GM21529 (cell line): Measurements from ENCODE around the gene DNAI2.
"Not testable (repeated sequence)": the region's sequence is repeated elsewhere in the genome, so short reads cannot be mapped to it uniquely, and the experiment has no call there.

Experiments
- ATAC-seq: cut with Tn5 transposase; IDR thresholded peaks from one replicate; pipeline ENCODE4 v1.9.1; 2021; ENCODE audit not compliant: unreplicated experiment

DNAI2 gene

DNA sequence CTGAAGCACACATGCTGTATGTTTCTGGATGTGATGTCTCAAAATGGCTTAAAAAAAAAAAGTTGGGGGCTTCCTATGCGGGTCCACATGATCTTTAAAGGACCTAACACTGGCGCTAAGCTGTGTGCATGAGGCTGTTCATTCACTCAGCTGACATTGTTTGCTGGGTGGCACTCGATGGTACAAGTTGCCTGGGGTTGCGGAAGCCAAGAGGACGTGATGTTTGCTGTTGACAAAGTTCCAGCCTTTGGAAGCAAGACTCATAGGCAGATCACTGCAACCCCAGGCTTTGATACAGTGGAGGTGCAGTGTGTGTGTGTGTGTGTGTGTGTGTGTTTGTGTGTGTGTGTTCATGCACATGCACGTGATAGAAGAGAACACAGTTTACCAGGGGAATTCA lies 29.5 kb upstream of the DNAI2 start:
- ATAC-seq = no peak

DNA sequence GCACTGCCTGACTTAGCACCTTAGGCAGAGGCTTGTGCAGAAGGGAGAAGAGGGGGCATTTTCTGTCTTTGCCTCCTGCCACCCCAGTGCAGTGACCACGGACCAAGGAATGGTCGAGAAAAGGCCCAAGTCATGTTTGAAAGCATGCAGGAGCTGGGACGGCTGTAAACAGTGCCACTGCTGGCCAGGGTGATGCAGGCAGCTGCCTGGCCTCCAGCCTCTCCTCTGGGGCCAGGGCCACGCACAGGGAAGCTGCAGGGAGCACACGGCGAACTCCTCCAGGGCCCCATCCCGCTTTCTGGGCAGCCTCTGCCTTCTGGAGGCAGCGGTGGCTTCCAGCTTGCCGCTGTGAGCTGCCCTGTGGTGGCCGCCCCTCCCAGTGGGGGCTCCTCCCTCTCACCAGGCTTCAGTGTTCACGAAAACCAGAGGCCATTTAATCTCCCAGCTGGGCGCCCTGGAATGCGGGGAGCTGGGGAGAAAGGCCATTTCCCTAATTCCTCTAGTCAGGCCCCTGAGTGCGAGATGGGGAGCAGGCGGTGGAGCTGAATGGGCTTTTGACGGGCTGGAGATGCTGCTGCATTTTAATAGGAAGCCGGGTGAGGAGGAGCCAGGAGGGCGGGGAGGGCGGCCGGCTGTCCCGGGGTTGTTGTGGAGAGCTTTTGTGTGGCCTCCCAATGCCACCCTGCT lies 28.7 kb upstream of the DNAI2 start:
- ATAC-seq = no peak

DNA sequence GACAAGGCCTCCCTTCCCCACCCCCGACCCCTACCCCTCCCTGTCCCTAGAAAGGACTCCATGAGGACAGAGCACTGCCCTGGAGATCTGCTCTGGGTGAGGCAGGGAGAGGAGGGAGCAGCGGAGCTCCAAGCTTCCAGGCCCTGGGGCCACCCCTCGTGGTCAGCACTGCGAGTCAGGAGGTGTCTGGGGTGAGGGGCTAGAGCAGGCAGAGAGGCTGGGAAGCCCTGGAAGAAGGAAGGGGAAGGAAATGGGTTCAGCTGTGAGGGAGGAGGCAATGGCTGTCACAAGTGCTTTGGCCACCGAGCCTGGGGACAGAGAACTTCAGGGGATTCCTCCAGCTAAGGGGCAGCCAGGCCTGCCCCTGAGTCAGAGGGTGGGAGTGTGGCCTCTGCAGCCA lies 28.2 kb upstream of the DNAI2 start:
- ATAC-seq = no peak

DNA sequence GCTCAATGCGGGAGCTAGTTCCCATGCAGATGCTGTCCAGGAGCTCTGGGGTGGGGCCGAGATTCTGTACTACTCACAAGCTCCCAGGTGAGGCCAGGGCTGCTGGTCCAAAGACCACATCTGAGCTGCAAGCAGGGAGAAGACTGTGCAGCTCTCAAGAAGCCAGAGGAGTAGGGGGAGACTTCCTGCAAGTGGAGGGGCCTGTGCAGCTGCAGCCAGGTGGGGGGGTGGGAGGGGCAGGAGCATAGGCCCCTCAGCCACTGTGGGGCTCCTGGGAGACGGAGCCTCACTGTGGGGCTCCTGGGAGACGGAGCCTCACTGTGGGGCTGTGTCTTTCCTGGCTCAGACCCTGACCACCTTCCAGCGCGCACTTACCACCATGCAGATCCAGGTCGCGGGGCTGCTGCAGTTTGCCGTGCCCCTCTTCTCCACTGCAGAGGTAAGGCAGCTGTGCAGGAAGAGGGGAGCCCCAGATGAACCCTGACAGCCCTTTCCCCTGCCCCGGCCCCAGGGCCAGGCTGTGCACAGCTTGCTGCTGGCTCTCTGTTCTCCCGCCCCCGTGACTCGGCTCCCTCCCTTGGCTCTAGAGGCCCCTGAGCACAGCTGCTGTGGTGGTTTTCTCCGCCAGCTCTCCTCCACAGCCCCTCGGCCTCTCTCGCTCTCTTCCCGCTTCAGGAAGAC lies 24.3 kb upstream of the DNAI2 start:
- ATAC-seq = no peak

DNA sequence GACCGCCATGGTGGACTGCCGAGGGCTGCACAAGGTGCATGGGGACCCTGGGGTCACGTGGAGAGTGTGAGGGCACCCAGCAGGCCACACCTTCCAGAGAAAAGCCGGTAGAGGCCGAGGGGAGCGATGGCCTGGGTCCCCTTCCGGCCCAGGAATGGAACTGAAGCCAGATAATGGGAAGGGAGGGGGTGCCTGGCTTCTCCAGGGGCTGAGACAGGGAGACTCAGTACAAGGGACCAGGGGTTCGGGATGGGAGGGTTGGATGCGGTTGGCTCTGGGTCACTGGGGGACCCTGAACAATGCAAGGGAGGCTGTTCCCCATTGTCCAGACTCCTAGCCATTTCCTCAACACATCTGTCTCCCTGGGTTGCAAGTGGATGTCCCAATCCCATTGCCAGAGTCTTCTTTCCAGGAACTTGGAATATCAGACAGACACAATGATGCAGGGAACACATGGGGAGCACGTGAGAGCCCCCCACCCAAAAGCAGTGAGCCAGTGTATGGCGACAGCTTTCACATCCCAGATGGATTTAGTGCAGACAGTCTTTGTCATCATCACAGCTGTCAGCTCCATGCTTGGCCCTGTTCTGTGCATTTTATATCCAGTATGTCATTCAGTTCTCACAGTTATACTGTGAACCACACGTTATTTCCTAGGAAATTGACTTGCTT lies 23.6 kb upstream of the DNAI2 start:
- no peak for ATAC-seq

DNA sequence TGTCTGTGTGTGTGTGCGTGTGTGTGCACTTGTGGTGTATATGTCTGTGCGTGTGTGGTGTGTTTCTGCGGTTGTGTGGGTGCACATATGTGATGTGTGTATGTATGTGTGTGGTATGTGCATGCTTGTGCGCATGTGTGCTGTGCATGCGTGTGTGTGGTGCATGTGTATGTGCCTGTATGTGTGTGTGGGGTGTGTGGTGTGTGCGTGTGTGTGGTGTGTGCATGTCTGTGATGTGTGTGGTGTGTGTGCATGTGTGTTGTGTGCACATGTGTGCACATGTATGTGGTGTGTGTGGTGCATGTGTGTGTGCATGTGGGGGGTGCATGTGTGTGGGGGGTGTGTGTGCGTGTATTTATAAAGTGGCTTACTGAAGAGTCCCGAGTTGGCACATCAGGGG lies 23.0 kb upstream of the DNAI2 start:
- ATAC-seq = no peak

DNA sequence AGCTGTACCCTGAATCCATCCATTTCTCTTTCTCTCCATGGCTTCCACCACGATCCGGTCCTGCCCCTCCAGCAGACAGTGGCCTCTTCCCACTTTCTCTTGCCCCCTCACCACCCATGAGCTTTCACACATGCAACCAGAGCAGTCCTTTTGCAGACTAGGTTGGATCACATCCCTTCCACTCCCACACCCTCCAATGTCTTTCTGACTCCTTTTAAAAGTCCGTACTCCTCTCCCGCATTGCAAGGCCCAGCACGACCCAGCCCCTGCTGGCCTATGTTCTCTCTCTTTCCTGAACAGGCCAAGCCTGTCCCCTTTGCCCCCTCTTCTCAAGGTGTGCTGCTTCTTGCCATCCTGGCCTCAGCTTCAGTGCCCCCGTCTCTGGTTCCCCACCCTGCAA lies 22.5 kb upstream of the DNAI2 start:
- no peak for ATAC-seq

DNA sequence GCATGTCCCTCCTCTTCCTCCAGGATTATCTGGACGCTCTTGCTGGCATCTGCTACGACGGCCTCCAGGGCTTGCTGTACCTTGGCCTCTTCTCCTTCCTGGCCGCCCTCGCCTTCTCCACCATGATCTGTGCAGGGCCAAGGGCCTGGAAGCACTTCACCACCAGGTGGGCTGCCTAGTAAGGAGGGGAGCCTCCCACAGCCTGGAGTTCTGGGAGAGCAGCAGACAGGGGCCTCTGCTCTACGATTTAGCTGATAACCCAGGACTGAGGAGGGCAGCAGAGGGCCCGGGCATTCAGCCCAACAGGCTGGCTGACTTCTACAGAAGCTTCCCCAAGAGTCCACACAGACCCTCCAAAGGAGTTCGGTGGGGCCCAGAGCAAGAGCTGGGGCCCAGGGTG lies 21.8 kb upstream of the DNAI2 start:
- ATAC-seq = no peak

DNA sequence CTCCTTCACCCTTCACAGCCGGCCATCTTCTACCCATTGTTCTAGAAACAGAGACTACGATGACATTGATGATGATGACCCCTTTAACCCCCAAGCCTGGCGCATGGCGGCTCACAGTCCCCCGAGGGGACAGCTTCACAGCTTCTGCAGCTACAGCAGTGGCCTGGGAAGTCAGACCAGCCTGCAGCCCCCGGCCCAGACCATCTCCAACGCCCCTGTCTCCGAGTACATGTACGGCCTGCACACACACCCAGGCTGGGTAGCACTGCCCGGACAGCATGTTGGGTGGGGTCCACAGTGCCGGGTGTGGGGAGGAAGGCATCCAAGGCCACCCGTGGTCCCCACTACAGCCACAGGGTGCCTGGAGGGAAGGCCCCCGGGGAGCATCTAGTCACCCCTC lies 21.0 kb upstream of the DNAI2 start:
- no peak for ATAC-seq

DNA sequence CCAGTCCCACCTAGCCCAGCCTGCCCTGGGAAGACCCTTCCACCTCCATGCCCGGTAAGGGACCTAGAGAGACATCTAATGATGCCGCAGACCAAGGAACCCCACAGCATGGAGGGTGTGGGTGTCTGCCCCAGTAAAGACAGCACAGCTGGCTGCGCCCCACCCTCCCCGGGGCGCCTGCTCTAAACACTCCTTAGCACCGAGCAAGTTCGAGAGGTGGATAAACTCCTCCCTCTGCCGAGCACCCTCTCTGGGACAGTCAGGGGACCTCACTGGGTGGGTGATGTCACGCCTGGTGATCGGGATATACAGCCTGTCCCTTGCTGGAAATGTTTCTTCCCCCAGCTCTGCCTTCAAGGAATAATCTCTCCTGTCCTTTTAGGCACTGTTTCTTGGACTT lies 16.7 kb upstream of the DNAI2 start:
- no peak for ATAC-seq

DNA sequence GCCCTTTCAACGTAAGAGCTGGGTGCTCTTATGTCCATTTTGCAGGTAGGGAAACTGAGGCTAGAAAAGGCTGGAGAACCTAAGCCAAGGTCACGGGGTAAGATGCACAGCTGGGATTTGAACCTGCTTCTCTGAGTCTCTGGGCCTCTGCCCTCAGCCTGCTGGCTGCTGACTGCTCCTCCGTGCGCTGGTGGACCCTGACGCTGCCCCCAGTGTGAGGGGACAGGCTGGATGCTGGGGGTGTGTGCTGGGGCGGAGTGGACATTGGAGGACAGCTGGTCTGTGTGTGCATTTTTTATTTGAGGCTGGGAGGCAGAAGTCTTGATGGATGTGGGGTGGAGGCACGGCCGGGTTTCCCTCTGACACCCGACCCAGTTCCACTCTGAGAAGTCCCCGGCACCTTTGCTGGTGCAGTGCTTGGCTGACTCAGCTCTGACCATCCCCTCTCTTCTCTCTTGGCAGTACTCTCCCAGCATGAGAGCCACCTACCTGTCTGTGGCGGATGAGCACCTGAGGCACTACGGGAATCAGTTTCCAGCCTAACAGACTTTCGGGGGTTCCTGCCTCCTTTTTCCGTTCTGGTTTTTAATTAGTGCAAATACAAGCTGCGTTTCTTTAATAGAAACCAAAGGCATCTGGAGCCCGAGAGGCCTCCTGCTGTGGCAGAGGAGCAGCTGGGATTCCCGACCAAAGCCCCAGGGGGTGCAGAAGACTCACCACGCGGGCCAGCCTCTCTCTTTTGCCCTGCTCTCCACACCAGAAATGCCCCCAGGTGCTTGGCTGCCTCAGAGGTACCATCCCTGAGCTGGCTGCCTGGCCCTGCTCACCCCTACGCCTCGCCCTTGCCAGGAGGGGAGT lies 14.1 kb upstream of the DNAI2 start:
- ATAC-seq = no peak

DNA sequence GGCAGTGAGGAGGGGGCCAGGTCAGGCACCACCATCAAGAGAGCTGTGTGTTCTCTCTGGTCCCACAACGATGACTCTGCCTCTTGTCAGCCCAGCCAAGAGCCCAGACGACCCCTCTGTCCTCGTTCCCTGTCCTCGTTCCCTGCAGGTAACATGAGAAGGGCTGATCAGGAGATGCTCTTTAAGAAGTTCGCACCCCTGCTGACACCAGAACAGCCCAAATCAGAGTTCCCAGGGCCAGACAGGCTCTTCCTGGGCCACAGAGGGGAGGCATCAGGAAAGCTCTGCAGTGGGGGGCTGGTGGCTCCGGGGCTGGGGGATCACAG lies 13.5 kb upstream of the DNAI2 start:
- no peak for ATAC-seq

DNA sequence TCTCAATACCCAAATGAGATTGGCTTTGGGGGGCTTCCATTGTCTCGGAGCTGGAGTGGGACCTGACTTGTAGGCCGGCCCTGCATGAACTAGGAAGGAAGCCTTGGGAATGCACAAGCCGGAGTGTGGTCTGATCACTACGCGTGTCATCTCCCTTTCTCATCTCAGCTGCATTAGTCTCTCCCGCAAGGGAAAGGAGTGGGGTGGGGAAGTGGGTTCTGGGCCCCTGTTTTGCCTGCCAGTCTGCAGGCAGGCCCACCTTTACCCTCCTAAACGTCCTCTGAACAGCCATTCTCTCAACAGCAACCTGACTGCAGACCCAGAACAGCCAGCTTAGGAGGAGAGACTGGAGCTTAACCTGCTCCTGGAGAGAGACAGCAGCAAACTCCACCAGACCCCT lies 11.4 kb upstream of the DNAI2 start:
- ATAC-seq = no peak

DNA sequence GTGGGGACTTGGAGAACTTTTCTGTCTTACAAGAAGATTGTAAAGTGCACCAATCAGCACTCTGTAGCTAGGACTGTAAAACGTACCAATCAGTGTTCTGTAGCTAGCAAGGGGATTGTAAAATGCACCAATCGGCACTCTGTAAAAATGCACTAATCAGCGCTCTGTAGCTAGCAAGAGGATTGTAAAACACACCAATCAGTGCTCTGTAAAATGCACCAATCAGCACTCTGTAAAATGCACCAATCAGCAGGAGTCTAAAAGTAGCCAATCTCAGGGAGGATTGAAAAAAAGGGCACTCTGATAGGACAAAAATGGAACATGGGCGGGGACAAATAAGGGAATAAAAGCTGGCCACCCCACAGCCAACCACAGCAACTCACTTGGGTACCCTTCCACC lies 7.0 kb upstream of the DNAI2 start:
- not testable (repeated sequence) for ATAC-seq

DNA sequence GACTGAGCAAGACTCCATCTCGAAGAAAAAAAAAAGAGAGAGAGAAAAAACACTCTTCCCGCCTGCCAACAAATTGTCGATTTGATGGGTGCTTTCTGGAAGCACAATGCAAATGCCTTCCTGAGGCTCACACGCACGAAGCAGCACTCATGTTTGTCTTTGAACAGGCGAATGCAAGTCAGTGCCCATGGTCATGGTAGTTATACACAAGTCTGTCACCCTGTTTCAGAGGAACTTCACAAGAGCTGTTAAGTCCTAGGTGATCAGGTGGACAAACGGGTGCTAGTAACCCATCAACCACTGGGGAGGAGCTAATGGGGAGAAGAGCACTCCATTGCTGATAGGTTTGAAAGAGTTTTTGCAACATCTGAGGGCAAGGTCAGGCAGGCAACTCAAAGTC lies 6.5 kb upstream of the DNAI2 start:
- ATAC-seq = no peak

DNA sequence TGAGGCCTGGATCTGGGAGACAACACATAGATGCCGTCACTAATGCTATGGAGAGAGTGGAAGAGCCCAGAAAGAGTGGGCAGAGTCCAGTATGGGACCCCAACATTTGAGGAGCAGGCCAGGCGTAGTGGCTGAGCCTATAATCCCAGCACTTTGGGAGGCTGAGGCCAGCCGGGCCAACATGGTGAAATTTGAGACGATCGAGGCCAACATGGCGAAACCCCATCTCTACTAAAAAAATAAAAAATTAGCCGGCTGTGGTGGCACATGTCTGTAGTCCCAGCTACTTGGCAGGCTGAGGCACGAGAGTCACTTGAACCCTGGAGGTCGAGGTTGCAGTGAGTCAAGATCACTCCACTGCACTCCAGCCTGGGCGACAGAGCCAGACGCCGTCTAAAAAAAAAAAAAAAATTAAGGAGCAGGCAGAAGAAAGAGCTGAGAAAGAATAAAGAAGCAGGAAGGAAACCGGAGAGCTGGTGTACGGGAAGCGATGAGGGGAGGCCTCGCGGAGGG lies 6.0 kb upstream of the DNAI2 start:
- ATAC-seq = no peak

DNA sequence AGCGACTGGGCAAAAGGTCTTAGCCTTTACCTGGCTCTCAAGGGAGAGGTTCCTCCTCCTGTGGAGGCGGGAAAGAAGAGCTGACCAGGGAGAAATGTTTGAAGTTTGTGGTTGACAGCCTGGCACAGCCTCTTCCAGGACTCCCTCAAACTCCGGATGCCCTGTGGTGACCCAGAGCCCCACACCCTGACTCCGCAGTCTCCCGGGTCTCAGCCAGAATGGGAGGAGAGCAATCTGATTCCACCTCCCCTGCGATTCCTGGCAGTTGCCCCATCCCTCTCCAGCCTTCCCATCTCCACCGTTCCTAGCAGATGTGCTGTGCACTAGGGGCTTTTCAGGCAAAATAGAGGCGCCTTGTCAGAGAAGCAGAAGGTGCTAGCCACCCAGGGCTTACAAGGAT lies 5.5 kb upstream of the DNAI2 start:
- no peak for ATAC-seq

DNA sequence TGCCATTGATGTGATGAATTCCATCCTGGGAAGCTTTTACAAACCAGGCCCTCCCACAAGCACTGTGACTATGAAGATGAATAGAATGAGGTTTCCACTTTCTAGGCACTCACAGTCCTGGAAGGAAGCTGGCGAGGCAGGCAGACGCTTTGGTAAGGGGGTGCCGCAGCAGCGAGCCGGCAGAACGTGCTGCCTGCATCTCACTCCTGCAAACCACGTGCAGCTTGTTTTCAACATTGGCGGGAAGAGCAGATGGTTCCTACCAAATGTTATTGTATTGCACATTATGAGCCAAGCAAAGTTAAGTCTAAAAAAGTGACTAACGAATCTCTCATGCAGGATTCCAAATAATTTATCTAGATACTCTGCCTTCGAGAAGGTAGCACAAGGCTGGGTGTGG lies 3.7 kb upstream of the DNAI2 start:
- ATAC-seq = no peak

DNA sequence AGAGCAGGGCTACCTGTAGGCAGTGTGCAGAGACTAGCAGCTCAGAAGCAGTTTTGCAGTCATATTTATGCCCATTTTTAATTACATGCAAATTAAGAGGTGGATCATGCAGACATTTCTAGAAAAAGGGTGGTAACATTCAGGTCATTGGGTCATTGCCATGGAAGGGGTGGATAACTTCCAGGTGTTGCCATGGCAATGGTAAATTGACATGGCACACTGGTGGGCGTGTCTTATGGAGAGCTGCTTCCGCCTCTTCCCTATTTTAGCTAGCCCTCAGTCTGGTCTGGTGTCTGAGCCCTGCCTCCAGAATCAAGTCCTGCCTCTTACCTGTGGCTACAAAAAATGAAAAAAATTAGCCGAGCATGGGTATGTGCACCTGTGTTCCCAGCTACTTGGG lies 2.8 kb upstream of the DNAI2 start:
- ATAC-seq = no peak

DNA sequence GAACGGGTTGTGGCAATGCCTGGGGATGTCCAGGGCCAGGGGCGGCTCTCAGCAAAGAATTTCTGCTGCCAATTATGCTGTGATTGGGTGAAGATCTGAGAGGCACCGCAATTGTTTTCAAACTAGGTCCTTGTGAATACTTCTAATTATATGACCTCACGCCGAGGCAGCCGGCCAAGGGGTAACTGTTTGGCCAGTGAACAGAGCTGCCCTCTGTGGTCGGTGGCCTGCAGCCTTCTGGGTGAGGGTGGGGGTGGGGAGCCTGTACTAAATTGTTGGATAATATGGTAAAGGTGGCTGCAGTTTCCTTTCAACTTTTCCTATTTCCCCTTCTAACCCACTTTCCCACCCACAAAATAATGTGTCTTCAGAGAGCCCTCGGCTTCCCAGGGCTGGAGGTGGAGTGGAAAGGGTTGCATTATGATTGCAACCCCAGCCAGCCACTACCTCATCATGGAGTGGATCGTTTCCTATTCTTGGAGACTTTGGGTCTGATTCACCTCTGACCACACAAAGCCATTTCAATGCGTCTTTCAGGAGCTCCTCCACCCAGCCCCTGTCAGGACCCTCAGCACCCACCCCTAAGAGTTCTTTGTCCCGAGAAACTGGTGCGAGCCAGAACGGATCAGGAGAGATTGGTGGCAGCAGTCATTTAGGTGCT lies 2.0 kb upstream of the DNAI2 start:
- ATAC-seq = no peak

DNA sequence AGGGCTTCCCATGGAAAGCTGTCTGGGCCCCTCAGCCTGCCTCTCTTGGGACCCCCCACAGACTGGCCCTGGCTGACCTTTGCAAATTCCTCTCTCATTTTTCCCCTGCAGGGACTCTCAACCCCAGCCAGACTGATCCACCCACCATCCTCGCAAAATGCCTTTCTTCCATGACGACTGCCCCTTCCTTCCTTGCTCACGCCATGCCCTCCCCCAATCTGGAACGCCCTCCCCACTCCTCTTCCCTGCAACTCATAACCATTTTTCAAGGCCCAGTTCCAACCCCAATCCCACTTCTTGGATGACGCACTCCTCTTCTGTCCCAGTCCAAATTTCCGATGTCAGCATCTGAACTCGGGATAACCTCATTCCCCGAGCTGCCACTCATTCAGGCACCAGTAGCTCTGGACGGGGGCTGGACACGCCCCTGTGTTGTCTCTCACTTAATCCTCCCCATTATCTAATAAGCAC lies 1.3 kb upstream of the DNAI2 start:
- ATAC-seq = no peak
